Body of pancreas (tissue), 4 donors: ENCODE measurements around the gene BCL2L15. TPM values are rescaled to one million over a fixed set of nuclear protein-coding genes. Genes with fewer than 3 reads are reported as not detected.

ENCODE experiments used
- ATAC-seq: fragments of 150-250 bp; one replicate; pipeline ENCODE4 v1.9.1; 2016
- DNase-seq, 4 donors: peaks; one replicate each; pipeline ENCODE4 v3.0.0-alpha.2; 2019
- H3K27ac ChIP-seq, 4 donors: fragments of 200-600 bp; sonication (generic); 1 replicate in 3 of 4; 2 replicates in 1 of 4; pipeline versions ENCODE4 v1.5.1 to v1.6.1; 2016 to 2019; ENCODE audit warnings: mild to moderate bottlenecking in 1 of 4, mixed read lengths in 1 of 4, moderate library complexity in 1 of 4
- H3K27me3 ChIP-seq, 2 donors: fragments of 200-600 bp; sonication (generic); one replicate each; pipeline ENCODE4 v1.6.0; 2016; ENCODE audit warnings: mild to moderate bottlenecking in 1 of 2
- H3K36me3 ChIP-seq, 2 donors: fragments of 200-600 bp; sonication (generic); replicated peaks in 1 of 2; 2 replicates each; pipeline ENCODE4 v1.5.1; 2016; ENCODE audit warnings: low read depth in 2 of 2; ENCODE audit not compliant: insufficient read depth in 1 of 2
- H3K4me1 ChIP-seq: fragments of 200-600 bp; sonication (generic); one replicate; pipeline ENCODE4 v1.6.0; 2016
- H3K4me3 ChIP-seq, 2 donors: fragments of 200-600 bp; sonication (generic); 1 replicate in 1 of 2; 2 replicates in 1 of 2; pipeline ENCODE4 v1.5.1; 2016 to 2019
- H3K9me3 ChIP-seq, 3 donors: fragments of 200-600 bp; sonication (generic); 1 replicate in 2 of 3; 2 replicates in 1 of 3; pipeline ENCODE4 v1.5.1; 2016
- POLR2A ChIP-seq, 3 donors: fragments of 450-650 bp; IDR thresholded peaks; one replicate each; pipeline ENCODE4 v1.6.1; 2016; ENCODE audit warnings: antibody characterized with exemption in 3 of 3, mild to moderate bottlenecking in 2 of 3
- WGBS, 2 donors: methylation state at CpG; one replicate each; pipeline ENCODE4 v1.1.5; 2017; 5-methylcytosine and 5-hydroxymethylcytosine counted together
- intact Hi-C: fragments of 100-400 bp; cut with DNase I; formaldehyde crosslinking; loops from one replicate; pipeline ENCODE4 v1.15.1; 2023
- total RNA-seq, 2 donors: library from RNA; depleted of rRNA; stranded (reverse); fragments of >200 nt; gene quantifications; one replicate each; pipeline ENCODE4 v1.1.0, GENCODE V29; 2016
- TF ChIP-seq, protein P1 (sequence below), 7 experiments: fragments of 450-650 bp in 4 of 7; fragments of 200-600 bp in 3 of 7; sonication (generic) in 3 of 7; IDR thresholded peaks; one replicate each; pipeline ENCODE4 v1.5.1; 2016 to 2019; ENCODE audit warnings: antibody characterized with exemption in 7 of 7

The BCL2L15 gene
- total RNA-seq, 2 donors from 2014 or later: 13.5 to 28.0 TPM

DNA sequence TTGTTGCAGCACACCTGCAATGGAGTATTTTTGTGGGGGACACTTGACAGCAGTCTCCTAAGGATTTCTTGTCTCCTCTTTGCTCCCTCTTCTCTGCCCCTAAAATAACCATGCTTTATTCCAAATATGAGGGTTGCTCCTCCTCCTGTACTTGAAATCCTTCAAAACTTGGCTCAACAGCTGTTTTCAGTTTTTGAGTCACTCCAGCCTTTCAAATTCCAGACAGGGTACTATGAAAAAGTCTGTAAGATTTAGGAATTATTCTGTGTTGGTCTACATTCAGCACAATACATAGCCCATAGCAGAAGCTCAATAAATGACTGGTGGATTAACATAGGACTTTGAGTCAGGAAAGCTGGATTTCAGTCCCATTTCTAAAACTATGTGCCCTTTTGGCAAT, 11.7 kb upstream of the BCL2L15 start:
- H3K36me3 ChIP-seq: peaks cover 0 to 15% of the 10 kb centered on the region in 2 donors
- ATAC-seq (no peak), DNase-seq (no peak)
- H3K9me3 ChIP-seq: no peaks in the 10 kb centered on the region
- peaks cover 15% of the 10 kb centered on the region for H3K4me1 ChIP-seq
- TF ChIP-seq, protein P1, sequence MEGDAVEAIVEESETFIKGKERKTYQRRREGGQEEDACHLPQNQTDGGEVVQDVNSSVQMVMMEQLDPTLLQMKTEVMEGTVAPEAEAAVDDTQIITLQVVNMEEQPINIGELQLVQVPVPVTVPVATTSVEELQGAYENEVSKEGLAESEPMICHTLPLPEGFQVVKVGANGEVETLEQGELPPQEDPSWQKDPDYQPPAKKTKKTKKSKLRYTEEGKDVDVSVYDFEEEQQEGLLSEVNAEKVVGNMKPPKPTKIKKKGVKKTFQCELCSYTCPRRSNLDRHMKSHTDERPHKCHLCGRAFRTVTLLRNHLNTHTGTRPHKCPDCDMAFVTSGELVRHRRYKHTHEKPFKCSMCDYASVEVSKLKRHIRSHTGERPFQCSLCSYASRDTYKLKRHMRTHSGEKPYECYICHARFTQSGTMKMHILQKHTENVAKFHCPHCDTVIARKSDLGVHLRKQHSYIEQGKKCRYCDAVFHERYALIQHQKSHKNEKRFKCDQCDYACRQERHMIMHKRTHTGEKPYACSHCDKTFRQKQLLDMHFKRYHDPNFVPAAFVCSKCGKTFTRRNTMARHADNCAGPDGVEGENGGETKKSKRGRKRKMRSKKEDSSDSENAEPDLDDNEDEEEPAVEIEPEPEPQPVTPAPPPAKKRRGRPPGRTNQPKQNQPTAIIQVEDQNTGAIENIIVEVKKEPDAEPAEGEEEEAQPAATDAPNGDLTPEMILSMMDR (IDR thresholded peaks at IDR 0.05): no peak
- no peak for TF ChIP-seq POLR2A (IDR thresholded peaks at IDR 0.05)
- no peak overlapping the region for H3K4me3 ChIP-seq
- H3K27ac ChIP-seq: no peak overlapping the region
- no peaks in the 10 kb centered on the region for H3K27me3 ChIP-seq
- intact Hi-C loops: loop anchor here (5.0 kb wide), 1 partner anchor 62 kb away; no protein-coding TSS in a partner anchor

DNA sequence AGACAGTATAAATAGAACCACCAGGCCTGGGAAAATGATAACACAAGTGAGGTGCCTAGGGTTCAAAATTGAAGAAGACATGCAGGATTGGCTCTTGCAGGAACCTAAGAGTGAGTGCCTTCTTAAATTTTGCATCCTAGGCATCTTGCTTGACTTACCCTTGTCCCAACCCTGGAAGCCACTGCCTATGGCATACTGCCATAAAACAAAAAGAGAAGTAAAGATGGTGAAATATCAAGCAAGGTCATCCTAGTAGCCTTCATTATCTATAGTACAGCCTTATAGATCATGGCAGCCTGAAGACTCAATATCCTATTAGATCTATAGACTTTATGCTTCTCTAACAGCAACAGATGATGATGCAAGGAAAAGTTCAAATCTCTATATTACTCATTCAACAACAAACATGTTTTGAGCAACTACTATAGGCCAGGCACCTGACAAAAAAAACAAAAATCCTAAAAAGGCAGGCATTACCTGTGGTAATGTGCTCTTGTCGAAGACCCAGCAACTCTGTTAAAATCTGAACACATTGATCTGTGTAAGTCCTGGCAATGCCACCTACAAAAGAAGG, 10.9 kb upstream of the BCL2L15 start:
- H3K27me3 ChIP-seq: no peaks in the 10 kb centered on the region
- H3K36me3 ChIP-seq: peaks cover 0 to 15% of the 10 kb centered on the region in 2 donors
- intact Hi-C loops: loop anchor here (5.0 kb wide), 1 partner anchor 61 kb away; no protein-coding TSS in a partner anchor
- no peak overlapping the region for H3K4me3 ChIP-seq
- TF ChIP-seq, protein P1 (IDR thresholded peaks at IDR 0.05): no peak
- TF ChIP-seq POLR2A (IDR thresholded peaks at IDR 0.05): no peak
- peaks cover 9% of the 10 kb centered on the region for H3K4me1 ChIP-seq
- no peaks in the 10 kb centered on the region for H3K9me3 ChIP-seq
- DNase-seq (no peak), ATAC-seq (no peak)
- 91 to 97% methylated on average over 1 of the region's 1 CpG for WGBS, 2 donors
- no peak overlapping the region for H3K27ac ChIP-seq

DNA sequence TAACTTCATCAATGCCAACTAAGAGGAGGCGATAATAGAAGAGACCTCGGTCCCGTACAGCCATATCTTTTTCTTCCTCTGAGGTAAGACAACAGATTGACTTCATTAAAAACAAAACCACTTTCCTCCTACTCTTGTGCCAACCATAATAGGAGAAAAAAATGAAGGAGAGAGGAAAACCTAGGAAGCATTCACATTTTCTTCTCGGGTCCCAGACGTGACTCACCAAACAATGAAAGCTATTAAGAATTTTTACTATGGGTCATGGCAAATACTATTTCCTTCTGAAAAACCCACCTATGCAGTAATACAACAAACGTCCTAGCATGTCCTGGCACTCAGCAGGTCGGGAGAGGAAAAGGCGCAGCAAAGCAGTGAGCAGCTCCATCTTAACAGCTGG, 8.6 kb upstream of the BCL2L15 start:
- Histone ChIP-seq H3K4me3 (no peak overlapping the region), H3K27ac (no peak overlapping the region), H3K4me1 (no peaks in the 10 kb centered on the region), H3K36me3 (peaks cover 0 to 15% of the 10 kb centered on the region in 2 donors), H3K27me3 (no peaks in the 10 kb centered on the region), H3K9me3 (no peaks in the 10 kb centered on the region)
- ATAC-seq: no peak
- TF ChIP-seq, protein P1 (IDR thresholded peaks at IDR 0.05): no peak
- TF ChIP-seq POLR2A (IDR thresholded peaks at IDR 0.05): no peak
- no peak for DNase-seq
- WGBS, 2 donors: 90 to 91% methylated on average over 8 of the region's 8 CpGs
- intact Hi-C loops: loop anchor here (5.0 kb wide), 1 partner anchor 59 kb away; no protein-coding TSS in a partner anchor

DNA sequence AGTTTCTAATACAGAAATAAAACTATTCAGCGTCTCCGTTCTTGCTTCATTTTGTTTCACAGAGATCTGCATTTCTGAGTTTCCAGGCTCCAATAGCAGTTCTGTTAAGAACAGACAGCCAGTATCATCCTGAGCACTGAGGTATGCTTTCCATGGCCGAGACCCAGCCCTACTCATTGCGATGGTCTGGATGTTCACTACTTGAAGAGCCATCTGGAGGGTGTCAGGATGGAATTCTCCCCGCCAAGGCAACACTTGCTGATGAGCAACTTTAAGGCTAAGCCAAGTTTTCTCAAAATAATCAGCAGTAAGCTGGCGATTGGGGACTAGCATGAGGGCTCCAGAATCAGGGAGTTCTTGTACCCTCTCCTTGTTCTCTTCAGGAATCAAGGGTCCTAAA, 7.7 kb upstream of the BCL2L15 start:
- intact Hi-C loops: loop anchor here (5.0 kb wide), 1 partner anchor 58 kb away; no protein-coding TSS in a partner anchor
- H3K27ac ChIP-seq: no peak overlapping the region
- 91 to 95% methylated on average over 6 of the region's 6 CpGs for WGBS, 2 donors

More for the DNA sequence above, 7.7 kb upstream of the BCL2L15 start:
- DNase-seq: peak in 1 of 4 donors; percentile 13
- H3K4me3 ChIP-seq: no peak overlapping the region
- peaks cover 0 to 11% of the 10 kb centered on the region in 2 donors for H3K36me3 ChIP-seq
- no peaks in the 10 kb centered on the region for H3K4me1 ChIP-seq
- ATAC-seq: no peak
- no peaks in the 10 kb centered on the region for H3K9me3 ChIP-seq
- no peaks in the 10 kb centered on the region for H3K27me3 ChIP-seq
- TF ChIP-seq POLR2A (IDR thresholded peaks at IDR 0.05): no peak
- TF ChIP-seq, protein P1 (IDR thresholded peaks at IDR 0.05): no peak
